Lower lobe of right lung (tissue), 2 donors: Measurements from ENCODE around the gene ATP6V1E1. TPM values are rescaled to one million over a fixed set of nuclear protein-coding genes. Genes with fewer than 3 reads are reported as not detected.

Experiments used
- ATAC-seq, 2 donors: fragments of 200-7000 bp; cut with Tn5 transposase; one replicate each; pipeline ENCODE4 v1.9.1; 2020 to 2022; ENCODE audit warnings: mild to moderate bottlenecking in 2 of 2, moderate library complexity in 2 of 2
- DNase-seq: peaks from one replicate; pipeline ENCODE4 v3.0.0-alpha.2; 2020
- H3K27ac ChIP-seq: fragments of 200-600 bp; one replicate; pipeline ENCODE4 v1.8.0; 2022
- H3K27me3 ChIP-seq: fragments of 200-600 bp; one replicate; pipeline ENCODE4 v1.8.0; 2022; ENCODE audit warnings: low read depth
- H3K36me3 ChIP-seq: fragments of 200-600 bp; one replicate; pipeline ENCODE4 v1.8.0; 2022; ENCODE audit warnings: mild to moderate bottlenecking
- H3K4me1 ChIP-seq: fragments of 200-600 bp; one replicate; pipeline ENCODE4 v1.8.0; 2022
- H3K4me3 ChIP-seq: fragments of 200-600 bp; one replicate; pipeline ENCODE4 v1.8.0; 2022; ENCODE audit warnings: mild to moderate bottlenecking
- H3K9me3 ChIP-seq: fragments of 200-600 bp; one replicate; pipeline ENCODE4 v1.8.0; 2022
- intact Hi-C: fragments of 100-400 bp; cut with DNase I; formaldehyde crosslinking; loops from one replicate; pipeline ENCODE4 v1.11.0; 2022
- total RNA-seq: library from RNA; stranded (reverse); fragmentation: NEBNext Ultra II Directional; extraction: Animal tissue kit (Norgen Biotek cat#: 25700); gene quantifications from one replicate; pipeline ENCODE4 v1.2.1, GENCODE V29; 2021
- TF ChIP-seq, protein P1 (sequence below): fragments of 200-600 bp; IDR thresholded peaks from one replicate; pipeline ENCODE4 v1.8.0; 2022; ENCODE audit warnings: antibody characterized with exemption, mild to moderate bottlenecking
- donor health status: DM: no; HTN: yes; CAD: no; lungs with severe emphysema.

Gene ATP6V1E1
- total RNA-seq, 1 donor from 2014 or later = 133 TPM

DNA sequence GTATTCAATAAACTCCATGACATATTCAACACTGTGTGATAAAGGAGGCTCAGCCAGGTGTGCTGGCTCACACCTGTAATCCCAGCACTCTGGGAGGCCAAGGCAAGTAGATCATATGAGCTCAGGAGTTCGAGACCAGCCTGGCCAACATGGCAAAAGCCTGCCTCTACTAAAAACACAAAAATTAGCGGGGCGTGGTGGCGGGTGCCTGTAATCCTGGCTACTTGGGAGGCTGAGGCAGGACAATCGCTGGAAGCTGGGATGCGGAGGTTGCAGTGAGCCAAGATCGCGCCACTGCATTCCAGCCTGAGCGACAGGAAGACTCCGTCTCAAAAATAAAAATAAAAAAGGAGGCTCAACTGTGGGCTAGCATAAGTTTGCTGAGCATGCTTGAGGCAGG is 69.4 kb downstream of the ATP6V1E1 start:
- ATAC-seq (no peak), DNase-seq (no peak)
- no peak overlapping the region for H3K27ac ChIP-seq
- H3K4me3 ChIP-seq = no peak overlapping the region
- intact Hi-C loops = no loop called here
- peaks cover 14% of the 10 kb centered on the region for H3K4me1 ChIP-seq
- no peaks in the 10 kb centered on the region for H3K9me3 ChIP-seq
- no peaks in the 10 kb centered on the region for H3K27me3 ChIP-seq
- no peaks in the 10 kb centered on the region for H3K36me3 ChIP-seq
- TF ChIP-seq, protein P1, sequence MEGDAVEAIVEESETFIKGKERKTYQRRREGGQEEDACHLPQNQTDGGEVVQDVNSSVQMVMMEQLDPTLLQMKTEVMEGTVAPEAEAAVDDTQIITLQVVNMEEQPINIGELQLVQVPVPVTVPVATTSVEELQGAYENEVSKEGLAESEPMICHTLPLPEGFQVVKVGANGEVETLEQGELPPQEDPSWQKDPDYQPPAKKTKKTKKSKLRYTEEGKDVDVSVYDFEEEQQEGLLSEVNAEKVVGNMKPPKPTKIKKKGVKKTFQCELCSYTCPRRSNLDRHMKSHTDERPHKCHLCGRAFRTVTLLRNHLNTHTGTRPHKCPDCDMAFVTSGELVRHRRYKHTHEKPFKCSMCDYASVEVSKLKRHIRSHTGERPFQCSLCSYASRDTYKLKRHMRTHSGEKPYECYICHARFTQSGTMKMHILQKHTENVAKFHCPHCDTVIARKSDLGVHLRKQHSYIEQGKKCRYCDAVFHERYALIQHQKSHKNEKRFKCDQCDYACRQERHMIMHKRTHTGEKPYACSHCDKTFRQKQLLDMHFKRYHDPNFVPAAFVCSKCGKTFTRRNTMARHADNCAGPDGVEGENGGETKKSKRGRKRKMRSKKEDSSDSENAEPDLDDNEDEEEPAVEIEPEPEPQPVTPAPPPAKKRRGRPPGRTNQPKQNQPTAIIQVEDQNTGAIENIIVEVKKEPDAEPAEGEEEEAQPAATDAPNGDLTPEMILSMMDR = no peak

DNA sequence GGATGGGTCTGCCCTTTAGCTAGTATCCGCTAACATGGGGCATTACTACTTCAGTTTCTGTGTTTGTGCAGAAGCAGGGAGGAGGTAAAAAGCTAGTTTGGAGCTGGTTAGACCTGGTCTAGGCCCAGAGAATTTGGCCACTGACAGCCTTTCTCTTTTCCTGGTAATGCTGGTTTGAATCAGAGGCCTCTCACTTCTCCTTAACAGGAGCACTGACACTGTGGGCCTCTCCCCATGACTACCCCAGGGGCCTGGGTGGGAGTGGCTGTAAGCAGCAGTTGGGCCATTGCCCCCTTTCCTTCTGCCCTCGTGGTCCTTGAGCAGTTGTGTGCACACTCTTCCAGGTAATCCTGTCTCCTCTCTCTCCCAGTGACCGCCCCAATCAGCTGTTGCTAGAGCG is 73.7 kb downstream of the ATP6V1E1 start:
- no peaks in the 10 kb centered on the region for H3K9me3 ChIP-seq
- intact Hi-C loops = no loop called here
- H3K27ac ChIP-seq = no peak overlapping the region
- no peak overlapping the region for H3K4me3 ChIP-seq
- no peaks in the 10 kb centered on the region for H3K4me1 ChIP-seq
- ATAC-seq (no peak), DNase-seq (no peak)
- H3K27me3 ChIP-seq = no peaks in the 10 kb centered on the region
- TF ChIP-seq, protein P1 = no peak
- peaks cover 15% of the 10 kb centered on the region for H3K36me3 ChIP-seq

DNA sequence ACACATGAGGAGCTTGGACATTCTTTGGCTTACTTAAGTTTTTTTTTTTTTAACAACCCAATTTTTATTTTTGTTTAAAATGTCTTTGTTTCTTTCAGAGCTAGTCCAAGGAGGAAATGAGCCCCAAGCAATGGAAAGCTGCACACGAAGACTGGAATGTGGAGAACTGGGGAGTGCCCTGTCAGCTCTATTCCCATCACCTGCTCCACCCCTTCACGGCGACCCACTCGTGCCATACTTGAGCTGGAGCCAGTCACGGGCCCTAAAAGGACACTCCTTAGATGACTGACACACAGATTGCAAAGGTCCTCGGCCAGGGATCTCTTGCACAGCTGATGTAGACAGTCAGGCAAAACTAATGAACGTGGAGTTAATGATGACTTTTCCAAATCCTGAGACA is 75.8 kb downstream of the ATP6V1E1 start:
- Histone ChIP-seq H3K4me3 (no peak overlapping the region), H3K36me3 (peaks cover 32% of the 10 kb centered on the region), H3K9me3 (no peaks in the 10 kb centered on the region), H3K27ac (no peak overlapping the region), H3K27me3 (no peaks in the 10 kb centered on the region), H3K4me1 (no peaks in the 10 kb centered on the region)
- ATAC-seq (peak; percentile 76 to 77), DNase-seq (peak; percentile 56)
- intact Hi-C loops = no loop called here
- TF ChIP-seq, protein P1 = no peak

DNA sequence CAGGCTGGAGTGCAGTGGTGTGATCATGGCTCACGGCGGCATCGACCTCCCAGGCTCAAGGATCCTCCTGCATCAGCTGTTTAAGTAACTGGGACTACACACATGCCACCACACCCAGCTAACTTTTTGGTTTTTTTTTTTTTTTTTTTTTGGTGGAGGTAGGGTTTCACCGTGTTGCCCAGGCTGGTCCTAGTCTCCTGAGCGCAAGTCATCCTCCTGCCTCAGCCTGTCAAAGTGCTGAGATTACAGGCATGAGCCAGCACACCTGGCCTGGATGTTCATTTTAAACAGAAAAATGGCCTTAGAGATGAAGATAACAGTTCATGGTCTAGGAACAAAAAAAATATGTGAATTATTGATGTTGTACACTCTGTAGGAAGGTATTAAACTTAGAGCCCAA is 78.9 kb downstream of the ATP6V1E1 start:
- no peak for ATAC-seq
- Histone ChIP-seq H3K4me1 (no peaks in the 10 kb centered on the region), H3K9me3 (no peaks in the 10 kb centered on the region), H3K4me3 (no peak overlapping the region), H3K27ac (no peak overlapping the region), H3K36me3 (peaks cover 32% of the 10 kb centered on the region), H3K27me3 (no peaks in the 10 kb centered on the region)
- TF ChIP-seq, protein P1 = no peak
- DNase-seq = no peak
- intact Hi-C loops = no loop called here

DNA sequence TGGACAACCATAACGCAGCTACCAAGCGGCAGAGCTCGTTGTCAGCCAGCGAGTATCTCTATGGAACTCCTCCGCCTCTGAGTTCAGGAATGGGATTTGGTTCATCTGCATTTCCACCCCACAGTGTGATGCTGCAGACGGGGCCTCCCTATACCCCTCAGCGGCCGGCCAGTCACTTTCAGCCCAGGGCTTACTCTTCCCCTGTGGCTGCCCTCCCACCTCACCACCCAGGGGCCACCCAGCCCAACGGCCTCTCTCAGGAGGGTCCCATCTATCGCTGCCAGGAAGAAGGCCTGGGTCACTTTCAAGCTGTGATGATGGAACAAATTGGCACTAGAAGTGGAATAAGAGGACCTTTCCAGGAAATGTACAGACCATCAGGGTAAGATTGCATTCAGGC is 79.4 kb downstream of the ATP6V1E1 start:
- Histone ChIP-seq H3K4me1 (no peaks in the 10 kb centered on the region), H3K9me3 (no peaks in the 10 kb centered on the region), H3K4me3 (no peak overlapping the region), H3K27ac (no peak overlapping the region), H3K36me3 (peaks cover 32% of the 10 kb centered on the region), H3K27me3 (no peaks in the 10 kb centered on the region)
- intact Hi-C loops = no loop called here
- TF ChIP-seq, protein P1 = no peak
- DNase-seq (no peak), ATAC-seq (no peak)

DNA sequence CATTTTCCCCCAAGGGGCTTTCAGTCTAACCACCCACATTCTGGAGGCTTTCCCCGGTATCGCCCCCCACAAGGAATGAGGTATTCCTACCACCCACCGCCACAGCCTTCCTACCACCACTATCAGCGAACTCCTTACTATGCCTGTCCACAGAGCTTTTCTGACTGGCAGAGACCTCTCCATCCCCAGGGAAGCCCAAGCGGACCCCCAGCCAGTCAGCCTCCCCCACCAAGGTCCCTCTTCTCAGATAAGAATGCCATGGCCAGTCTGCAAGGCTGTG is 79.9 kb downstream of the ATP6V1E1 start:
- no peak overlapping the region for H3K27ac ChIP-seq
- H3K9me3 ChIP-seq = no peaks in the 10 kb centered on the region
- H3K4me3 ChIP-seq = no peak overlapping the region
- intact Hi-C loops = no loop called here
- no peaks in the 10 kb centered on the region for H3K4me1 ChIP-seq
- no peak for DNase-seq
- H3K27me3 ChIP-seq = no peaks in the 10 kb centered on the region
- ATAC-seq = no peak
- peaks cover 35% of the 10 kb centered on the region for H3K36me3 ChIP-seq
- TF ChIP-seq, protein P1 = no peak
